ENCODE measurements around the gene AEN.

Gene AEN, protein sequence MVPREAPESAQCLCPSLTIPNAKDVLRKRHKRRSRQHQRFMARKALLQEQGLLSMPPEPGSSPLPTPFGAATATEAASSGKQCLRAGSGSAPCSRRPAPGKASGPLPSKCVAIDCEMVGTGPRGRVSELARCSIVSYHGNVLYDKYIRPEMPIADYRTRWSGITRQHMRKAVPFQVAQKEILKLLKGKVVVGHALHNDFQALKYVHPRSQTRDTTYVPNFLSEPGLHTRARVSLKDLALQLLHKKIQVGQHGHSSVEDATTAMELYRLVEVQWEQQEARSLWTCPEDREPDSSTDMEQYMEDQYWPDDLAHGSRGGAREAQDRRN

DNA sequence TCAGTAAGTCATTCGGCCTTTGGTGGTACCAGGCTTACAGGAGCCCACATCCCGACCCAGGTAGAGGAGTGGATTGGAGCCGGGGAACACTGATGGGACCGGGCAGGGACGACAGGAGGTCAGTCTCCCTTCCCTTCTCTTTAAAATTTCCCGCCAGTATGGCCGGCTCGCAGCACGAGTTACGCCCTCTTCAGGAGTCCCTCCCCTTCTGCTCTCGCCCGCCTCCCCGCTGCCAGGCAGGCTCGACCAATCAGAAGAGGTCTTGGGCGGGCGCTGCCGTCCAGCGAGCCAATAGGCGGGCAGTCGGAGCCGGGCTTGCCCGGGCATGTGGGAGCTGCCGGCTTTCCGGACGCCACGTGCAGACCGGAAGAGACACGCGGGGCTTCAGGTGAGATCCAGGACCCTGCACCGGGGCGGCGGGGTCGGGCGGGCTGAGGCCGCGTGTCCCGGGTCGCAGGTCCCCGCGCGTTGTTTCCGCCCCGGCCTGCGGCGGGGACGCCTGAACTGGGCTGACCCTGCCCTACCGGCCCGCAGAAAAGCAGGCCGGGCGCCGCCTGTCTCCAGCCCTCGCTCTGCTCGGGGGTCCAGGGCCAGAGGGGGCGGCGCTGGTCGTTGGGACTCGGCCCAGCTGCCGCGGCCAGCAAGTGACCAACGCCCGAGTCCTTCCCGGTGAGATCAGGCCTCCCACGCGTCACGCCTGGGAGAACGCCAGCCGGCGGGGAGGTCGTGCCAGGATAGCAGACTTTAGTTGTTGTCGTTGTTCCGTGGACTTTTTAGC, at the start of gene AEN:
Gene AEN (plus strand): TSS at position 346 of the 778 bp plus-strand sequence. CDS start 4,870 bp downstream, outside the sequence.
- peak; percentile 91 to 92 for DNase-seq

DNA sequence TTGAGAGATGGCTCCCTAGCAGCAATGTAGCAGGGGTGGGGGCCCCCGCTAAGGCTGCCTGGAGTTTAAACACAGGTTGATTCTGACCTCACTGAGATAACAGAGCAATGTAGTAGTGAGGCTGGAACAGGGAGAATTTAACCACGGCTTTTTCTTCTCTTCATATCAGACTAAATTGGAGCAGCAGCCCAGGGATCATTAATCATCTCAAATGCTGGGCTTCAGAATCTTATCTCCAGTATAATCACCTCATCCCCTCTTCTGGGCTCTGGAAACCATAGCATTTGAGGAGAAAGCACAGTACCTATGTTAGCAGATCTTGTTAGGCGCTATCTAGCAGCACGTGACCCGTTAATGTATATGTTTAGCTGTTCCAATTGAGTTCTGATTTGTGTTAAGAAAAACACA, 49.3 kb upstream of the AEN start:
- DNase-seq: no peak

DNA sequence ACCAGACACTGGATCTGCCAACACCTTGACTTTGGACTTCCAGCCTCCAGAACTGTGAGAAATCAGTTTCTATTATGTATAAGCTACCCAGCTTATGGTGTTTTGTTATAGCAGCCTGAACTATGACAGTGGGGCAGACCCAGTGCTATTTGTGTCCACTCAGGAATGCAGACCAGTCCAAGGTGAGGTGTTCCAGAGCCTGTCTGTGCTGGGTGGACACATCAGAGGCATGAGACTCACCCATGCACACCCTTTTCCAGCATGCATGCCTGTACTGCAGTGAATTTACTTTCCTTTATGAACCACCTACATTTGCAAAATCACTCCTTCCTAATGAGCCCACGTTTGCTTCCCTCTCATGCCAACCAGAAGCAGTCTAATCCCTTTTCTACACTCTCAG, 47.1 kb upstream of the AEN start:
- DNase-seq: no peak

DNA sequence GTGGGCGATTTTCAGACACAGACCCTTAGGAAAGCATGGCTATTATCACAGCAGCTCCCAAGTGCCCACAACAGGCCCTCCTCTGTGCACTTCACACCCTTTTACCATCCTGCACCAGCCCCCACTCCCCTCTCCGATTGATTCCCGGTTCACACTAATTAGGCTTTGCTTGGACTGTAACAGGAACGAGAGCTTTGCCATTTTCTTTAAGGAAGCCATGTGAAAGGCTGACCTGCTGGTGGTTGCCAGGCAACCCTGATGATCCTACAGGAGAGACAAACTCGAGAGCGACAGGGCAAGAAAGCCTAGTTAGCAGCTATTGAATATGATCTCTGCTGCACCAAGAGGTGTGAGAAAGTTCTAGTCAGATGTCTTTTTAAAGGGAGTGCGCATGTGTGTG, 46.5 kb upstream of the AEN start:
- no peak for DNase-seq

DNA sequence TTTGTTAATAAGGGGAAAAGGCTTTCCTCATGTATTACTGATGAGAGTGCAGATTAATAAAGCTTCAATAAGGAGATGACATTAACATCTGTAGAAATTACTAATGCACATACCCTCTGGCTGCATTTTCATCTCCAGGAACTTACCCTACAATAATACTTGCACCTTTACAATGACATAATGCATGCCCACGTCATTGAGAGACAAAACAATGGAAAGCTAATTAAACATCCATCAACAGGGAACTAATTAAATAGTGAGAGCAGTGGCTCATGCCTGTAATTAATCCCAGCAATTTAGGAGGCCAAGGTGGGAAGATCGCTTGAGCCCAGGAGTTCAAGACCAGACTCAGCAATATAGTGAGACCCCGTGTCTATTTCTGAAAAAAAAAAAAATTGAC, 41.8 kb upstream of the AEN start:
- DNase-seq: no peak

DNA sequence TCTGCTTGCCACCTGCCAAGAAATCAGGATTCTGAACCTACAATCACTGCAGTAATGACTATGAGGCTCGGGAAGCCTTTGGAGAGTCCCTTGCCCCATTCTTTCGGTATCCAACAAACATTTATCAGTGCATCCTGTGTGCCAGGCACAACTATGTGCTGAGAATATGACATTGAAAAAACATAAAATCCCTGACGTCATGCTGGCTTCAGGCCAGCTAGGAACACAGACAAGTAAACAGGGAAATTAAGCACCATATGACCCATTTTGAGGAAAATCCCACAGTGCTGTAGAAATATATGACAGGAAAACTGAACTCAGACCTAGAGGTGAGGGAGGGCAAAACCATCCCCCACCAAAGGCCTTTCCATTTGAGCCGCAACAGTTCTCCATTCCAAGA, 40.6 kb upstream of the AEN start:
- no peak for DNase-seq

DNA sequence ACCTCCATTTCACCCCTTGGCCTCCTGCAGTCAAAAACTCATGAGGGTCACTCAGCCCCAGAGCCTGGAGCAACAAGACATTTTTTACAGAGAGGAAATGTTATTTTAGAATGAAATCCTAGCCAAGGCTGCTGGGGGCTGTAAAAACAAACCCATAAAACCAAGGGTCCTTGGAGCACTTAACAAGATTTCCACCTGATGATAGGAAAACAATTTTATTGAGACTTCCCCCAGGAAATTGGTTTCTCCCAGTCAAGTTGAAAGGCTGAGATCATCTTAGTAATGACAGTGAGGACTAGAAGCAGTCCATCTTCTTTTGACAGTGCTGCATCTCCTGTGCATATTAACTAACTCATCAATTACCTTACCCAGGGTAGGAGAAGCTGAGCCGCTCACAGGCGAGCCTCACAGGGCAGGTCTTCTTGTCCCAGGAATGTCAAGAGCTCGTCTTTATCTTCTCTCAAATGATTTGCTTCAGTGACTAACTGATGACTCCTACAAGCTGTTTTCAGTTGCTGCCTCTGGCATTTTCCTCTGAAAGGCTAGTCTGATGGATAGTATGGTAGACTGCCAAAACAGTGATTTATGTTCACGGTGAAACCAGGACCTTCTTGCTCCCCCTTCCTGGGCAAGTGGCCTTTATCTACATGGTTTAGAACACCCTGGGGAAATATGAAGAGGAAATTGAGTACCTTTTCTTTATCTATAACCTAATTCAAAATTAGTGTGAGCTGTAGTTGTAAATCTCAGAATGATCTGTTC, 34.6 kb upstream of the AEN start:
- DNase-seq: no peak

DNA sequence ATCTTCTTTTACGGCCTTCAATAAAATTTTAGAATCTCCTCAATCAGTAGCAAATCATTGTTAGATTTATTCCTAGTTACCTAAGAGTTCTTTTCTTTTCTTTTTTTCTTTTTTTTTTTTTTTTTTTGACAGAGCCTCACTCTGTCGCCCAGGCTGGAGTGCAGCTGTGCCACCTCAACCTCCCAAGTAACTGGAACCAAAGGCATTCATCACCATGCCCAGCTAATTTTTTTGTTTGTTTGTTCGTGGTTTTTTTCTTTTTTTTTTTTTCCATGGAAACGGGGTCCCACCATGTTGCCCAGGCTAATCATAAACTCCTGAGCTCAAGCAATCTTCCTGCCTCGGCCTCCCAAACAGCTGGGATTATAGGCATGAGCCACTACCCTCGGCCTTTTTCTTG, 30.4 kb upstream of the AEN start:
- no peak for DNase-seq

DNA sequence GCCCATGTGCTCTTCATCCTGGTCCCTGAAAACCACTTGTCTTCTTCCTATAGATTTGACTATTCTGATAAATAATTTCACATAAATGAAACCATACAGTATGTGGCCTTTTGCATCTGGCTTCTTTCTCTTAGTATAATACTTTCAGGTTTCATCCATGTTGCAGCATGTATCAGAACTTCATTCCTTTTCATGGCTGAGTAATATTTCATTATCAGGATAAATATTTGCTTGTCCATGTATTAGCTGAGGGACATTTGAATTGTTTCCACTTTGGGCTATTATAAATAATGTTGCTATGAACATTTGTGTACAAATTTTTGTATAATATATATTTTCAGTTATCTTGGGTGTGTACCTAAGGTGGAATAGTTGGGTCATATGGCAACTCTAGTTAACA, 29.8 kb upstream of the AEN start:
- no peak for DNase-seq

DNA sequence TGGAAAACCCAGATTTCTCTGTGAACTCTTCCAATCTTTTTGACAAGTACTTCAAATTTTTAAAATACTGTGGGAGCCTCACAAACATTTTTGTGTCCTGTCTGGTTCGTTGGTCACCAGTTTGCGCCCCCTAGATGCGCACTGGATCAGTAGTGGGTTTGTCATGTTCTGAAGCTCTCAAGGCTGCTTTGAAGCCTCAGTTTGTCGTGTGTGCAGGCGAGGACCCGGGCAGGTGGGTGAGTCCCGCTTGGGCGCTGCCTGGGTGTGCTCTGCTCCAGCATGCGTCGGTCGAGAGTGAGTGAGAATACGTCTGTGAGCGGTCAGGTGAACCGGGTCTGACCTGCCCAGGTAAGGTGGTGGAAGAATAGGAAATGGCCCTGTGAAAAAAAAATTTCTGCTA, 17.3 kb upstream of the AEN start:
- DNase-seq: no peak

DNA sequence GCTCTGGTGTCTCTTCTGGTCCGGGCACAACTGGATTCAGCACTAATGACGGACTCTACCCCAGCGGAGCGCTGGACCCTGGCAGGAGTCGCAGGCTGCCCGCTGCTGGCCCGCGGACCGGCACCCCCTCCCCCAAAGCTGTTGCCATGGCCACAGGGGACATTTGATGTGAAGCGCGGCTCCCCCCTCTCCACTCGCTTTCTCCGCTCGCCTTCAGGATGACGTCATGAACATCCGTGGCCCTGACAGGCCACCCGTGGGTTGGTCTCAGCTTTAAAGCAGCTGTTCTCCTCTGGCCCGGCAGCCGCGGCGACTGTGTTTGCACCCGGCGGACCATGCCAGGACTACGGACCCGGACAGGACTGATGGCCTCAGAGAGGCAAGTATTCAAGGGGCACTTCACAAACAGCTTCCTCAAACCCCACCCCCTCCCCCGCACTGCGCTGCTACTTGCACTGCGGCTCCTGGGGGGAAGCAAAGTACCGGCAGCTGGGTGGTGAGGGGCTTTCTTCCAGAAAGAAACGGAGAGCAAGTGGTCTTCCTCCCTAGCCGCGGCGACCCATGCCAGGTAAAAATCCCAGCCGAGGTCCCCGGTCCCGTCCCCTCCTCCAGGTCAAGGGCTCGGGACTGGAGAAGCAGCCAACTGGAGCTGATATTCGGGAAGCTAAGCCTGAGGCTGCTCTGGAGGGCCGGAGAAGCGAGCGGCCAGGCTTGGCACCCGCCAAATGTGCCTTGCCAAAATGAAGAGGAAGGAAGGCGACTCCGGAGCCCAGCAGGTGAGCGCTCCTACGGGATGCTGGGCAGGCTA, 16.6 kb upstream of the AEN start:
- DNase-seq: peak in 1 of 2 donors; percentile 20

DNA sequence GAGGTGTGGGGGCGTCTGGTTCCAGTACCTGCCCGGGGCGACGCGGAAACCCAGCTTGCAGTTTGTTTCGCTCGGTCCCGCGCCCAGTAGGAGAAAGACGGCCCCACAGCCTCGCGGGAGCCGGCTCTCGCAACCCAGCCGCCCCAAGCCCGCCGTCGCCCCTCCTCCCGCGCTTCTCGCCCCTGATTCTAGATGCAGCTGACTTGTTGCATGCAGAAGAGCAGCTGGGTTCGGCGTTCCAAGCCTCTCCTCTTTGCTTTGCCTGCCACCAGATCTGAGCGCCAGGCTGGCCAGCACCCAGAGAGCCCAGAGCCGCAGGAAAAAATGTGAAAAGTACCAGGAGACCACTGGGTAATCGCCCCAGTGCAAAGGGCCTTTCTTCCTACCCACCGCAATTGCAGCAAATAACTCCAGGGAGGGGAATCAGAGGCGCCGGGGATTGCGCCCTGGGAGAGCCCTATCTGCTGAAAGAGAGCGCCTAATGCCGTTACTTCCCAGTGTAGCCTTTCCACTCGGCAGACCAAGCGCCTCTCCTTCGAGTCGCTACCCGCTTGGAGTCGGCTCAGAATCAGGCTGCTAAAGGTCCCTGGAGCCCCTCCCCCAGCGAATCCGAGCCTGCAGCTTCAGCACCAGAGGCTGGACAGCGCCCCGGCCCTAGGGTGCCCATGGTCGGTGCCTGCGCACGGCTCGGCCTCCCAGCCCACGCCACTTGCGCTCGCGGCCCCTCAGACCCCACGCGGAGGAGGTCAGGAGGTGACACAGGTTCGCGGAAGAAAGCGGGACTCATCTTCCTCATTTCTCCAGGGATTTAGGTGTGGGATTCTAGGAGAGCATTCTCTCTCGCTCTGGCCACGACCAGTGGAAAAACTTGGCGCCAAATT, 15.7 kb upstream of the AEN start:
- peak in 1 of 2 donors; percentile 26 for DNase-seq

DNA sequence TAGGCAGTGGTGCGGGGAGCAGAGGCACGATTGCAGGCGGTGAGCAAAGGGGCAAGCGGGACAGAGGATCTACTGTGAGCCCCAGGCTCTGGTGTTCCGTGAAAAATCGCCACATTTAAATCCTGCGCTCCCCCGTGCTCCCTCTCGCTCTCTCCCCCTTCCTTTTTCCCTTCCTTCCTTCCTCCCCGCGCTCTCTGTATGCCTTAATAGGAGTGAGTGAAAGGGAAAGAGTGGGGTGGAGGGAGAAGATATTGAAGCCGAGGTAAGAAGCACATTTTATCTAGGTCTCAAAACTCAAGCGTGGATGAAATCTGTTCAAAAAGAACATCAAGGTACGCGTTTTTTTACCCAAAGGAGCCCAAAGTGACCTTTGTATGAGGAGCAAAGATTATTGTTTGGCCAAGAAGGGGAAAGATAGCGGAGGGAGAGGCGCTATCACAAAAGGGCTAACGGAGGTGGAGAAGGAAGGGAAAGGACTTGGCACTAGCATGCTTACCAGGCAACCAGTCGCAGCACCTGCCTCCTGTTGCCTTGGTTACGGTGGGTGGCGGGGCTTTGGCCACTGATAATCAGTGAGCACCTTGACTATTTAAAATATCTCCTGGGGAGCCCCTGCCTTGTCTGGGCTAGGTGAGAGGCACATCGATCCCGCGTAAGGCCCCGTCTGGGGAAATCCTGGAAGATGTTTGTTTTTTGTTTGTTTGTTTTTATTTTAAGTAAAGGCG, 14.9 kb upstream of the AEN start:
- no peak for DNase-seq

DNA sequence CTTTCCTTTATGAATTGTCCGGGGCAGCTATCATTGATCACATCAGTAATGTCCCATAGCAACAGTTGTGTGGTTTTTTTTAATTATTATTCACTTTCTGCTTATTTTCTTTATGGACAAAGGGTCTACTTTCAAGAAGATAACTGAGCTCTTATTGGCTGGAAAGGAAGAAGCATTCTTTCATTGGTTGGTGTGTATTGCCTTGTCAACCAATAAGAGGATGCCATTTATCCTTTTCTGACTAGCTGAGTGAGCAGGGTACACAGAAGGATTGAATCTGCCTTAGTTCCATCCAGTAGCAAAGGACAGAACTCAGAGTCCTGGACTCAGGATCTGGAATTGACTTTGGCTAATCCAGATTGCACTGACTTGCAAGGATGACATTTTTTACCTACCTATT, 13.2 kb upstream of the AEN start:
- DNase-seq: no peak

DNA sequence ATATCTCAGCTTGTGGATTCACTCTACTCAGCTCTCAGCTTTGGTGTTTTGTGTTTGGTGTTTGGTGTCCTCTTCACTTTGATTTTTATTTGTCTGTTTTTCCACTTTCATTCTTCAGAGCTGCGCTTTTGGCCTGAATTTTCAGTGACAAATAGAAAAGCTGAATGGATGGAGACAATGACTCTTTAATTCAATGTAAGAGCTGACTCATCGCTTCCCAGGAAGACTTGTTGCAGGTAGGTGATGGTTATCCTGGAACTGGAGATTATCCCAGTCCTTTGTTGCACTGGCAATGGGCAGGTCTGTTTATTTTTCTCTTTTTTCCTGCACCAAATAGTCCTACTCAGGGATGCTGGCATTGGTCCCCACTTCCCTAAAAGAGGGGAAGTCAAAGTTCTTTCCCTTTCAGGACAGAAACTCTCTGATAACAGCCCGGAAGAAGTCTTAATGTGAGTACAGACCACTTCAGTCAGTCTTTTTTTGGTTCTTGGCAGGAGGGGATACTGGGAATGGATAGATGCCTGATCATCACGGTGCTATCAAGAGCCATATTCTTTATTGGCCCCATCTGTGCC, 12.4 kb upstream of the AEN start:
- no peak for DNase-seq

DNA sequence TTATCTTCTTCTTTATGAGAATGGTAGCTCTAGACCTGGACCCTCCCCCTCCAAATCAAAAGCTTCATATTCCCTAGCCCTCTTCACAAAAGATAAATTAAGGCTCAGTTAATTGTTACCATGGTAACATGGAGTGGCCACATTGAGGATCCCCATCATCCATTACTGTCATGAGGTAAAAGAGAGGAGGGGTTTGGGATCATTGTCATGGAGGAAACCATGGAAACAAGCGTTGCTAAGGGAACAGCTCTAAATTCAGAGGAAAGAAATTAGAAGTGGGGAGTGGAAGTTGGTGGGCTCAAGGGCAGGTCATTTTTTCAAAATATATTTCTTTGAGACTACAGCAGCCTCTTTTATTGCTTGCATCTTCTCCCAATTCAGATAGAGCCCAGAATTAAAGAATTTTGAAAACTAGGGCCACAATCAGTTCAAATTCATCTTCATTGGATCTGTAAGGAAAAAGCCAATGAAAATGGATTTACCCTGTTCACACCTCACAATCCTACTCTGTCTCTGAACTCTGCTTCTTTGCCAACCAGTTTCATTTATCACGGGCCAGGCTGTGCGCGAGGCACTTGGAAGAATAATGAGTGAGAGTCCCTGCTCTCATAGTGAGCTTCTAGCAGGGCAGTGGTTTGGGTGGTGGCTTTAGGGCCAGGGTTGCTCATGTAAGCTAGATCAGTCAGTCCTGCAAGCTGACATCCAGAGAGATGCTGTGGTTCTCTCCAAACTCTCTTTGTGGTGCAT, 11.6 kb upstream of the AEN start:
- DNase-seq: no peak

DNA sequence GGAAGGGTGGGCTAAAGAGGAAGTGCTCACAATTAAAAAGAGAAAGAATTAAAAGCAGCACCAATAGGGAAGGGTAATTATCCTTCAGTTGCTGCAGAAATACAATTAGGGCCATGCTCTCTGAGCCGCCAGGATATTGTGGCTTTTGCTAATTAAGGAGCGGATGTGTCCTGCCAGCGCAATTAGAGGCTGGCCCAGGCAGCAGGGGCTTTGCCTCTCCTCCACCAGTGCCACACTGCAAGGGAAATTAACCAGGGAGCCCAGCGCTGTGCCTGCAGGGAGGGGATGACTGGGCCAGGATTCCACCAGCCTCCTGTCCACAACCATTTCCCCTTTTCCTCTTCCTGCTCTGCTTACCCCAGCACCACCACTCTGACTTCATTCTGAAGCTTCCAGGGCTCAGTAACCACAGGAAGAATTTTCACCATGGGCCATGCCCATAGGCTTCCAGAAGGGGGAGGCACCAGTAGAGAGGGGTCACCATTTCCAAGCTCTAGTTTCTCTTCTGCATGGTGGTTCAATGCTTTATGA, 10.4 kb upstream of the AEN start:
- no peak for DNase-seq

DNA sequence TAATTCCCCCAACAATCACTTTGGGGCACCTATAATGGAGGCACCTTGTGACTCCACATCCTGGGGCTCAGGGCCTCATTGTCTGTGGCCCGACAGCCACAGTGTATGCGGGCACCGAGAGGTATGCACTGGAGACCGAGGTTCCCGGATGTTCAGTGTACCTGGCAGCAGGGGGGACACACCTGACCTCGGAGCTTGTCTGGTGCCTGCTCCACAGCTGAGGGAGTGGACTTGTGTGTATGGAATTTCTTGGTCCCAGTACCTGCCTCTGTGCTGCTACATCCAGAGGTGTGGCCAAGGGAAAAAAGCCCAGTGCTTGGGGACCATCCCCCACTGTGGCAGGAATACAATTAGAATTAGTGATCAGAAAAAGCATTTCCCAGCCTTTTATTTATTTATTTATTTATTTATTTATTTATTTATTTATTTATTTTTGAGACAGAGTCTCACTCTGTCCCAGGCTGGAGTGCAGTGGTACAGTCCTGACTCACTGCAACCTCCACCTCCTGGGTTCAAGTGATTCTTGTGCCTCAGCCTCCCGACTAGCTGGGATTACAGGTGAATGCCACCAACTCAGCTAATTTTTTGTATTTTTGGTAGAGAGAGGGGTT, 8.8 kb upstream of the AEN start:
- no peak for DNase-seq
